GM19455 (cell line): Measurements from ENCODE around the gene PPP2R3B.
"Not testable (repeated sequence)": the region's sequence is repeated elsewhere in the genome, so short reads cannot be mapped to it uniquely, and the experiment has no call there.

ENCODE experiments used
- ATAC-seq: cut with Tn5 transposase; IDR thresholded peaks from one replicate; pipeline ENCODE4 v1.9.1; 2021; ENCODE audit not compliant: unreplicated experiment

Gene PPP2R3B

DNA sequence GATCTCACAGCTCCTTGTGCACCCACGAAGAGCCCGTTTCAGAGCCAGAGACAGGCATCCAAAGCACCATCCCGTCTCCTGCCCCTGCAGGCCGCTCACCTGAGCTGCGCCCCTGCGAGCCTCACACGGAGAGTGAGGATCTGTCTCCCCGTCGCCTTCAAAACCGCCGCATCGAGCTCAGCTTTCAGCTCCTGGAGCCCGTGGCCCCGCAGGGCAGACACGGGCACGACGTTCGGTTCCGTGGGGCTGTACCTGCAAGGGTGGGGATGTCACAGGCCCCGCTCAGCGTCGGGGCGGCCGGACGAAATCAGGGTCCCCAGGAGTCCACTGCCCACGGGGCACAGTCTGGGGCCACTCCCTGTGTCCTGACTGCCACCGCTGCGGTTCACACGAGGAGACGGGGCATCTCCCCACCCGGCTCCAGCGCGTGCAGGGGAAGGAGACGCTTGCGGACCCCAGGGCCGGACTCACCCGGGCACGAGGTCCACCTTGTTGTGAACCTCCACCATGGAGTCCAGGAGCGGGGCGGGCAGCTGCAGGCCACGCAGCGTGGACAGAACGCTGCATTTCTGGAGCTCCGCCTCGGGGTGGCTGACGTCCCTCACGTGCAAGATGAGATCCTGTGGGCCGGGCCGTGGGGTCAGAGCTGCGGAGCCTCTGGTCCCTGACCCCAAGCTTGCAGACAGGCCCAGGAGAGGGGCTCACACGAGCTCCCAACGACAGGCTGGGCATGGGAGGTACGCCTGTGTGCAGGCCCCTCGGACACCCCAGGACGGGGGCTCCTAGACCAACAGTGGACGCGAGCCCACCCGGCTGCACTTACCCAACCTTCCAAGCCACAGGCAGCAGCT, 79.2 kb downstream of the PPP2R3B start:
- ATAC-seq: no peak

DNA sequence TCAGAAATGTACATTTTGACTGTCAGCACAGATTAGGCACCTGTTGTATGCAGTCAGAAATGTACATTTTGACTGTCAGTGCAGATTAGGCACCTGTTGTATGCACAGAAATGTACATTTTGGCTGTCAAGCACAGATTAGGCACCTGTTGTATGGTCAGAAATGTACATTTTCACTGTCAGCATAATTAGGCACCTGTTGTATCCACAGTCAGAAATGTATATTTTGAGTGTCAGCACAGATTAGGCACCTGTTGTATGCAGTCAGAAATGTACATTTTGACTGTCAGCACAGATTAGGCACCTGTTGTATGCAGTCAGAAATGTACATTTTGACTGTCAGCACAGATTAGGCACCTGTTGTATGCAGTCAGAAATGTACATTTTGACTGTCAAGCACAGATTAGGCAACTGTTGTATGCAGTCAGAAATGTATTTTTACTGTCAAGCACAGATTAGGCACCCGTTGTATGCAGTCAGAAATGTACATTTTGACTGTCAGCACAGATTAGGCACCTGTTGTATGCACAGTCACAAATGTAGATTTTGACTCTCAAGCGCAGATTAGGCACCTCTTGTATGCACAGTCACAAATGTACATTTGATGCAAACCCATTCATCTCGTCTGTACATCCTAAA, 80.0 kb downstream of the PPP2R3B start:
- not testable (repeated sequence) for ATAC-seq

DNA sequence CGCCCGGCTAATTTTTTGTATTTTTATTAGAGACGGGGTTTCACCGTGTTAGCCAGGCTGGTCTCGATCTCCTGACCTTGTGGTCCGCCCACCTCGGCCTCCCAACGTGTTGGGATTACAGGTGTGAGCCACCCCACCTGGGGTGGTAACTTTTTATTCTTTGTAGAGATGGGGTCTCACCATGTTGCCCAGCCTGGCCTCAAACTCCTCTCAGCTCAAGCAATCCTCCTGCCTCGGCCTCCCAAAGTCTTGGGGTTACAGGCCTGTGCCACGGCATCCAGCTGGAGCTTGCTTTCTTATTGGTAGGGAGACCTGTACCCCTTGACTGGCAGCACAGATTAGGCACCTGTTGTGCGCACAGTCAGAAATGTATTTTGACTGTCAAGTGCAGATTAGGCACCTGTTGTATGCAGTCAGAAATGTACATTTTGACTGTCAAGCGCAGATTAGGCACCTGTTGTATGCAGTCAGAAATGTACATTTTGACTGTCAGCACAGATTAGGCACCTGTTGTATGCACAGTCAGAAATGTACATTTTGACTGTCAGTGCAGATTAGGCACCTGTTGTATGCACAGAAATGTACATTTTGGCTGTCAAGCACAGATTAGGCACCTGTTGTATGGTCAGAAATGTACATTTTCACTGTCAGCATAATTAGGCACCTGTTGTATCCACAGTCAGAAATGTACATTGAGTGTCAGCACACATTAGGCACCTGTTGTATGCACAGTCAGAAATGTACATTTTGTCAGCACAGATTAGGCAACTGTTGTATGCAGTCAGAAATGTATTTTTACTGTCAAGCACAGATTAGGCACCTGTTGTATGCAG, 80.7 kb downstream of the PPP2R3B start:
- ATAC-seq: not testable (repeated sequence)

- no peak for ATAC-seq
Measured at GRCh38 chrX:302975-303374, 83.7 kb downstream of the PPP2R3B start.

GRCh38 chrX:300334-300733, 86.4 kb downstream of the PPP2R3B start:
- no peak for ATAC-seq

GRCh38 chrX:298993-299392, 87.7 kb downstream of the PPP2R3B start:
- ATAC-seq: no peak

GRCh38 chrX:295136-295535, 91.6 kb downstream of the PPP2R3B start:
- no peak for ATAC-seq

DNA sequence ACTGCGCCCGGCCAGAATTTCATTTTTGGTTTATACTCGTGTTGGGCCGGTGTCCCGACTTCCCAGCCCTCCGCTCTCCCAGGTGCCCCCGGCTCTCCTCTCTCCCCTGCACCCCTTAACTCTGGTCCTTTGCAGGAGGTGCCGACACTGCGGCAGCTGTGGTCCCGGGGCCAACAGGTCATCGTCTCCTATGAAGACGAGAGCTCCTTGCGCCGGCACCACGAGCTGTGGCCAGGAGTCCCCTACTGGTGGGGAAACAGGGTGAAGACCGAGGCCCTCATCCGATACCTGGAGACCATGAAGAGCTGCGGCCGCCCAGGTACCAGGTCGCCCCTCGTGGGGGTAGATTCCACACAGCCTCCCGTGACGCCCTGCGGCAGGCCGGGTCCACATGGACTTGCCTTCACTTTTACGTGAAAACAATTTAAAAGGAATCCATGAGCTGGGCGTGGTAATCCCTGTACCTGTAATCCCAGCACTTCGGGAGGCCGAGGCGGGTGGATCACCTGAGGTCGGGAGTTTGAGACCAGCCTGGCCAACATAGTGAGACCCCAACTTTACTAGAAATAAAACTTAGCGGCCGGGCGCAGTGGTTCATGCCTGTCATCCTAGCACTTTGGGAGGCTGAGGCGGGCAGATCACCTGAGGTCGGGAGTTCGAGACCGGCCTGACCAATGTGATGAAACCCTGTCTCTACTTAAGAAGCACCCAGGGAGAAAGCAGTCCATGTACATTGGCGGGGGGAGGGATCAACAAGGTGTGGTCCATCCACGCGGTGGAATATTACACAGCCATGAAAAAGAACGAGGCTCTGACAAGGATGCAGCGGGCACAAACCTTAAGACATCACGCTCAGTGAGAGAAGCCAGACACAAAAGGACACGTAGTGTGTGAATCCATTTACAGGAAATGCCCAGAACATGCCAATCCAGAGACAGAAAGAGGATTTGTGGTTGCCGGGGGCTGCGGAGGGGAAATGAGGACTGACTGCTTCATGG, 93.5 kb downstream of the PPP2R3B start:
- ATAC-seq: no peak

- no peak for ATAC-seq
Measured at GRCh38 chrX:291411-291901, 95.3 kb downstream of the PPP2R3B start.

GRCh38 chrX:290476-291166, 96.1 kb downstream of the PPP2R3B start:
- no peak for ATAC-seq

DNA sequence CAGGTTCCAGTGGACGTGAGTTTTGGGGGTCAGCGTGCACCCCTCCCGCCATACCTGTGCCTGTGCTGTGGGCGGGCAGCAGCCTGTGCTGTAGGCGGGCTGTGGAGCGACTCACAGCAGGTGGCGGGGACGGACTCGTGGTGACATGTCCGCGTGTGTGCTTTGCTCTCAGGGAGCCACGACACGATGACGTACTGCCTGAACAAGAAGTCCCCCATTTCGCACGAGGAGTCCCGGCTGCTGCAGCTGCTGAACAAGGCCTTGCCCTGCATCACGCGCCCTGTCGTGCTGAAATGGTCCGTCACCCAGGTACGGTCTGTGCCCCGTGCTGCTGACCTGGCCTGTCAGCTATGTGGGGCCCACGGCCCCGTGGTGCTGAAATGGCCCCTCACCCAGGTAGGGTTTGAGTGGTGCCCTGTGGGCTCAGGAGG, 98.1 kb downstream of the PPP2R3B start:
- no peak for ATAC-seq

DNA sequence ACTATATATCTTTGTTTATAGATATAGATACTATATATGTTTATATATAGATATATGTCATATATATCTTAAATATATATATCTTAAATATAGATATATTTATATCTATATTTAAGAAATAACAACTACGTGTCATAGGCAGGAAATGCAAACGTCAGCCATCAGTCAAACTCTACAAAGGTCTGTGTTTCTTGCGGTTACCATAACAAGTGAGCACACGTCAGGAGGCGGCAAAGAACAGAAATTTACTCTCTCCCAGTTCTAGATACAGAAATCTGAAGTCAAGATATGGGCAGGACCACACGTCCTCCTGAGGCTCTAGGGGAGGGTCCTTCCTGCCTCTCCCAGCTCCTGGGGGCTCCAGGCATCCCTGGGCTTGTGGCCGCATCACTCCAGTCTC, 99.0 kb downstream of the PPP2R3B start:
- ATAC-seq: no peak

GRCh38 chrX:285076-285677, 101.5 kb downstream of the PPP2R3B start:
- no peak for ATAC-seq
